Vagina (tissue), 2 donors: ENCODE data around the gene NAAA. TPM values are rescaled to one million over a fixed set of nuclear protein-coding genes. Genes with fewer than 3 reads are reported as not detected.

Source experiments
- DNase-seq, 2 donors: peaks; one replicate each; pipeline ENCODE4 v3.0.0-alpha.2; 2017; ENCODE audit errors: extremely low spot score in 2 of 2
- H3K27ac ChIP-seq: fragments of 200-600 bp; sonication (generic); one replicate; pipeline ENCODE4 v1.5.1; 2019
- H3K27me3 ChIP-seq: fragments of 200-600 bp; sonication (generic); one replicate; pipeline ENCODE4 v1.5.1; 2019
- H3K36me3 ChIP-seq, 2 donors: fragments of 200-600 bp; sonication (generic); one replicate each; pipeline ENCODE4 v1.5.1; 2017 to 2019
- H3K4me1 ChIP-seq: fragments of 200-600 bp; sonication (generic); one replicate; pipeline ENCODE4 v1.5.1; 2019
- H3K4me3 ChIP-seq, 2 donors: fragments of 200-600 bp; sonication (generic); 1 replicate in 1 of 2; 2 replicates in 1 of 2; pipeline ENCODE4 v1.5.1; 2016 to 2019
- H3K9me3 ChIP-seq: fragments of 200-600 bp; sonication (generic); one replicate; pipeline ENCODE4 v1.5.1; 2019
- POLR2A ChIP-seq, 2 donors: fragments of 450-650 bp; IDR thresholded peaks; one replicate each; pipeline ENCODE4 v1.6.1; 2017; ENCODE audit warnings: antibody characterized with exemption in 2 of 2, mild to moderate bottlenecking in 2 of 2, moderate library complexity in 2 of 2
- POLR2AphosphoS5 ChIP-seq, 2 donors: sonication (generic); formaldehyde crosslinking; IDR thresholded peaks; one replicate each; pipeline ENCODE4 v1.9.0; 2017; ENCODE audit warnings: antibody characterized with exemption in 2 of 2, mild to moderate bottlenecking in 2 of 2, low read depth in 1 of 2; ENCODE audit not compliant: insufficient read depth in 1 of 2
- intact Hi-C: fragments of 100-400 bp; cut with DNase I; formaldehyde crosslinking; loops from one replicate; pipeline ENCODE4 v1.15.1; 2023
- total RNA-seq: library from RNA; depleted of rRNA; stranded (reverse); fragments of >200 nt; gene quantifications from one replicate; pipeline ENCODE4 v1.2.3, GENCODE V29; 2016
- TF ChIP-seq, protein P1 (sequence below), 3 experiments: fragments of 450-650 bp in 2 of 3; fragments of 200-600 bp in 1 of 3; sonication (generic) in 1 of 3; IDR thresholded peaks; one replicate each; pipeline ENCODE4 v1.5.1; 2017 to 2019; ENCODE audit warnings: antibody characterized with exemption in 3 of 3, mild to moderate bottlenecking in 2 of 3, moderate library complexity in 2 of 3

The NAAA gene
- total RNA-seq, 1 donor from 2014 or later: 110 TPM

- Histone ChIP-seq H3K9me3 (no peaks in the 10 kb centered on the region), H3K27me3 (no peaks in the 10 kb centered on the region), H3K4me3 (no peak overlapping the region), H3K4me1 (no peaks in the 10 kb centered on the region), H3K36me3 (no peaks in the 10 kb centered on the region), H3K27ac (no peak overlapping the region)
- intact Hi-C loops: no loop called here
- DNase-seq: peak in 1 of 2 donors; percentile 77
- TF ChIP-seq, protein P1, sequence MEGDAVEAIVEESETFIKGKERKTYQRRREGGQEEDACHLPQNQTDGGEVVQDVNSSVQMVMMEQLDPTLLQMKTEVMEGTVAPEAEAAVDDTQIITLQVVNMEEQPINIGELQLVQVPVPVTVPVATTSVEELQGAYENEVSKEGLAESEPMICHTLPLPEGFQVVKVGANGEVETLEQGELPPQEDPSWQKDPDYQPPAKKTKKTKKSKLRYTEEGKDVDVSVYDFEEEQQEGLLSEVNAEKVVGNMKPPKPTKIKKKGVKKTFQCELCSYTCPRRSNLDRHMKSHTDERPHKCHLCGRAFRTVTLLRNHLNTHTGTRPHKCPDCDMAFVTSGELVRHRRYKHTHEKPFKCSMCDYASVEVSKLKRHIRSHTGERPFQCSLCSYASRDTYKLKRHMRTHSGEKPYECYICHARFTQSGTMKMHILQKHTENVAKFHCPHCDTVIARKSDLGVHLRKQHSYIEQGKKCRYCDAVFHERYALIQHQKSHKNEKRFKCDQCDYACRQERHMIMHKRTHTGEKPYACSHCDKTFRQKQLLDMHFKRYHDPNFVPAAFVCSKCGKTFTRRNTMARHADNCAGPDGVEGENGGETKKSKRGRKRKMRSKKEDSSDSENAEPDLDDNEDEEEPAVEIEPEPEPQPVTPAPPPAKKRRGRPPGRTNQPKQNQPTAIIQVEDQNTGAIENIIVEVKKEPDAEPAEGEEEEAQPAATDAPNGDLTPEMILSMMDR (IDR thresholded peaks at IDR 0.05): no peak
- TF ChIP-seq POLR2A (IDR thresholded peaks at IDR 0.05) (no peak), POLR2AphosphoS5 (IDR thresholded peaks at IDR 0.05; ENCODE audit: insufficient read depth in 1 of 2, low read depth in 1 of 2) (no peak)
These were observed 51.1 kb downstream of the NAAA start for GRCh38 chr4:75889537-75890199.

DNA sequence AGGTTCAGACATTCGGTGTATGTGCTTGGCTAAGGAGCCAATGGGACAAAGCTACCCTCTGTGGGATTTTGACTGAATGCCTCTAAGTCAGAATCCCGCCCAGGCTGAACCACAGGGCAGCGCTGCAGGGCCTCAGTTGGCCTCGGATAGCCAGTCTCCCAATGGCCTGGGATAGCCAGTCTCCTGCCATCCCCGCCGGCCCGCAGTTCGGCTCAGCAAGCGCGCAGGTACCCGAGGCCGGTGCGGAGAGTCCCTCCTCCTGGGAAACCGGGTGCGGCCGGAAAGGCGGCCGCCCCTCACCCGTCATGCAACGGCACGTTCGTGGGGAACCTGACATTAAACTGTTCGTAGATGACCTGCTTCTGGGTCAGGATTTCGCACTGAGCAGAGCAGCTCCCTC, 54.7 kb downstream of the NAAA start:
- no peak for TF ChIP-seq POLR2A (IDR thresholded peaks at IDR 0.05)
- no peaks in the 10 kb centered on the region for H3K27me3 ChIP-seq
- no peak overlapping the region for H3K4me3 ChIP-seq
- no peak for DNase-seq
- no peaks in the 10 kb centered on the region for H3K36me3 ChIP-seq
- no peaks in the 10 kb centered on the region for H3K4me1 ChIP-seq
- H3K9me3 ChIP-seq: no peaks in the 10 kb centered on the region
- intact Hi-C loops: no loop called here
- no peak overlapping the region for H3K27ac ChIP-seq

DNA sequence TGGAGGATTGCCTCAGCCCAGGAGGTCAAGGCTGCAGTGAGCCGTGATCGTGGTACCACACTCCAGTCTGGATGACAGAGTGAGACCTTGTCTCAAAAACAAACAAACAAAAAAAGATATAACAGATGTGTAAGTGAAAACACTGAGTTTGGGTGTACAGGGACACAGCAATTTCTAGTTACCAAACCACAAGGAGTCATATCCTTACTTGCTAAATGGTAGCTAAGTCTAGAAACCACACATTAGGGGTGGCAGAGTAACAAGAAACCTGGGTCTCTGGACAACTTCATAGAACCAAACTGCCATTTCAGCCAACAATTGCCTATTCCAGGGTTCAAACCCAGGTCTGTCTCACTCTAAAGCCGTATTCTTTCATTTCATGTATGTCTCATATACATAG, 59.3 kb downstream of the NAAA start:
- H3K27ac ChIP-seq: no peak overlapping the region
- H3K9me3 ChIP-seq: no peaks in the 10 kb centered on the region
- no peaks in the 10 kb centered on the region for H3K27me3 ChIP-seq
- no peaks in the 10 kb centered on the region for H3K36me3 ChIP-seq
- intact Hi-C loops: no loop called here
- TF ChIP-seq POLR2A (IDR thresholded peaks at IDR 0.05) (no peak), POLR2AphosphoS5 (IDR thresholded peaks at IDR 0.05; ENCODE audit: insufficient read depth in 1 of 2, low read depth in 1 of 2) (no peak)
- TF ChIP-seq, protein P1 (IDR thresholded peaks at IDR 0.05): no peak
- H3K4me3 ChIP-seq: no peak overlapping the region
- DNase-seq: peak in 1 of 2 donors; percentile 20
- no peaks in the 10 kb centered on the region for H3K4me1 ChIP-seq

GRCh38 chr4:75880278-75880677, 60.5 kb downstream of the NAAA start:
- Histone ChIP-seq H3K4me3 (no peak overlapping the region), H3K4me1 (no peaks in the 10 kb centered on the region), H3K9me3 (no peaks in the 10 kb centered on the region), H3K27me3 (no peaks in the 10 kb centered on the region), H3K27ac (no peak overlapping the region), H3K36me3 (no peaks in the 10 kb centered on the region)
- no peak for DNase-seq
- TF ChIP-seq, protein P1 (IDR thresholded peaks at IDR 0.05): no peak
- TF ChIP-seq POLR2A (IDR thresholded peaks at IDR 0.05) (no peak), POLR2AphosphoS5 (IDR thresholded peaks at IDR 0.05; ENCODE audit: insufficient read depth in 1 of 2, low read depth in 1 of 2) (no peak)
- intact Hi-C loops: no loop called here

GRCh38 chr4:75878246-75878756, 62.5 kb downstream of the NAAA start:
- Histone ChIP-seq H3K36me3 (no peaks in the 10 kb centered on the region), H3K27me3 (no peaks in the 10 kb centered on the region), H3K4me3 (no peak overlapping the region), H3K9me3 (no peaks in the 10 kb centered on the region), H3K27ac (no peak overlapping the region), H3K4me1 (no peaks in the 10 kb centered on the region)
- TF ChIP-seq POLR2AphosphoS5 (IDR thresholded peaks at IDR 0.05; ENCODE audit: insufficient read depth in 1 of 2, low read depth in 1 of 2): no peak
- TF ChIP-seq, protein P1 (IDR thresholded peaks at IDR 0.05): no peak
- no peak for TF ChIP-seq POLR2A (IDR thresholded peaks at IDR 0.05)
- intact Hi-C loops: no loop called here
- no peak for DNase-seq
